GM12878 (cell line): Measurements from ENCODE around the gene UBB. TPM values are rescaled to one million over a fixed set of nuclear protein-coding genes. Genes with fewer than 3 reads are reported as not detected.

Experiments used
- ATAC-seq: fragments of 200-7000 bp; cut with Tn5 transposase; 3 replicates; pipeline ENCODE4 v1.9.1; 2020; ENCODE audit warnings: mild to moderate bottlenecking, moderate library complexity
- BruUV-seq: library from RNA; stranded (reverse); fragments of 400-500 nt; replicated peaks from 2 replicates; lab custom pipeline; 2021; lab: Mats Ljungman, UMichigan
- CTCF ChIA-PET: fragments of 300-600 bp; sonication (Branson Sonifier 250); formaldehyde crosslinking; extraction: SDS; loops from one replicate; lab custom pipeline; 2021; ENCODE audit warnings: inconsistent platforms; lab: Yijun Ruan, JAX
- POLR2A ChIA-PET: fragments of 350-600 bp; formaldehyde crosslinking; extraction: SDS; loops from one replicate; lab custom pipeline; 2021; ENCODE audit warnings: inconsistent platforms; lab: Charles Lee
- RAD21 ChIA-PET: fragments of 300-600 bp; sonication (Branson Sonifier 250); formaldehyde crosslinking; loops from one replicate; lab custom pipeline; 2023; ENCODE audit warnings: antibody characterized with exemption; ENCODE audit not compliant: unreplicated experiment; lab: Charles Lee
- SMC1A ChIA-PET: fragments of 300-600 bp; sonication (Branson Sonifier 250); formaldehyde crosslinking; loops from one replicate; lab custom pipeline; 2023; ENCODE audit not compliant: unreplicated experiment, uncharacterized antibody; lab: Charles Lee
- DNase-seq: peaks from one replicate; pipeline ENCODE4 v3.0.0-alpha.2; 2011; ENCODE audit warnings: low read depth, low spot score
- FAIRE-seq: peaks from 3 replicates; lab custom pipeline; 2011; peaks lifted over from hg19 to GRCh38; lab: Jason Lieb, UNC
- H2AFZ ChIP-seq: 2 replicates; pipeline ENCODE4 v1.6.0; 2011; ENCODE audit warnings: low read depth, low read length, control low read depth; ENCODE audit not compliant: control insufficient read depth
- H3K27ac ChIP-seq: 2 replicates; pipeline ENCODE4 v1.5.1; 2011; ENCODE audit warnings: control low read depth; ENCODE audit not compliant: control insufficient read depth, insufficient read depth
- H3K27me3 ChIP-seq, 2 experiments: replicated peaks in 1 of 2; 2 replicates each; pipeline versions ENCODE4 v1.6.0 to v1.6.1; 2011; ENCODE audit warnings: low read length in 1 of 2; ENCODE audit not compliant: control insufficient read depth in 2 of 2, insufficient read depth in 2 of 2
- H3K36me3 ChIP-seq, 2 experiments: 2 replicates each; pipeline ENCODE4 v1.5.1; 2011; ENCODE audit warnings: low read length in 1 of 2; ENCODE audit not compliant: control insufficient read depth in 2 of 2, insufficient read depth in 2 of 2
- H3K4me1 ChIP-seq: 2 replicates; pipeline ENCODE4 v1.6.1; 2011; ENCODE audit warnings: mild to moderate bottlenecking, low read length, moderate library complexity, mixed read lengths; ENCODE audit not compliant: control insufficient read depth, insufficient read depth
- H3K4me2 ChIP-seq: 2 replicates; pipeline ENCODE4 v1.6.0; 2011; ENCODE audit warnings: control low read depth; ENCODE audit not compliant: control insufficient read depth, insufficient read depth
- H3K4me3 ChIP-seq: fragments of 200-600 bp; sonication (generic); 2 replicates; pipeline ENCODE4 v1.5.1; 2016
- H3K79me2 ChIP-seq: 2 replicates; pipeline ENCODE4 v1.6.0; 2011; ENCODE audit warnings: low read length; ENCODE audit not compliant: control insufficient read depth, insufficient read depth
- H3K9ac ChIP-seq: 2 replicates; pipeline ENCODE4 v1.8.0; 2011; ENCODE audit warnings: low read length, control low read depth, mixed read lengths; ENCODE audit not compliant: control insufficient read depth, insufficient read depth
- H3K9me3 ChIP-seq: replicated peaks from 3 replicates; pipeline ENCODE4 v1.5.1; 2011; ENCODE audit warnings: mild to moderate bottlenecking, low read length; ENCODE audit not compliant: control insufficient read depth, insufficient read depth
- H4K20me1 ChIP-seq: 2 replicates; pipeline ENCODE4 v1.6.0; 2011; ENCODE audit not compliant: control insufficient read depth, insufficient read depth
- CTCF ChIP-seq, 3 experiments: IDR thresholded peaks in 2 of 3; conservative IDR thresholded peaks in 1 of 3; 2 replicates each; pipeline ENCODE4 v1.5.1; 2011; ENCODE audit warnings: low read depth in 3 of 3, low read length in 3 of 3, mild to moderate bottlenecking in 3 of 3, control low read depth in 2 of 3, moderate library complexity in 2 of 3, inconsistent platforms in 1 of 3, mixed read lengths in 1 of 3; ENCODE audit not compliant: control insufficient read depth in 2 of 3, insufficient read depth in 1 of 3; ENCODE audit errors: extremely low read depth in 1 of 3
- EED ChIP-seq: sonication (generic); IDR thresholded peaks from 2 replicates; pipeline ENCODE4 v1.6.1; 2016; ENCODE audit warnings: antibody characterized with exemption, low read depth
- ETV6 ChIP-seq, 2 experiments: fragments of 450-650 bp in 1 of 2; IDR thresholded peaks in 1 of 2; conservative IDR thresholded peaks in 1 of 2; 2 replicates each; pipeline ENCODE4 v1.6.1; 2014; ENCODE audit warnings: antibody characterized with exemption in 1 of 2, borderline replicate concordance in 1 of 2, low read depth in 1 of 2, mild to moderate bottlenecking in 1 of 2, moderate library complexity in 1 of 2
- IKZF2 ChIP-seq, 2 experiments: fragments of 450-650 bp; IDR thresholded peaks; 2 replicates each; pipeline ENCODE4 v1.6.1; 2017; ENCODE audit warnings: mild to moderate bottlenecking in 2 of 2, moderate library complexity in 2 of 2
- IRF4 ChIP-seq: IDR thresholded peaks from 2 replicates; pipeline ENCODE4 v1.6.1; 2011; ENCODE audit warnings: low read depth, low read length
- NRF1 ChIP-seq: conservative IDR thresholded peaks from 2 replicates; pipeline ENCODE4 v1.6.1; 2011; ENCODE audit warnings: mild to moderate bottlenecking, low read depth, low read length, improper control_type of control experiment
- RBBP5 ChIP-seq: fragments of 200-600 bp; sonication (generic); conservative IDR thresholded peaks from 2 replicates; pipeline ENCODE4 v1.6.1; 2016
- RCOR1 ChIP-seq: conservative IDR thresholded peaks from 2 replicates; pipeline ENCODE4 v1.6.1; 2012; ENCODE audit warnings: low read depth, low read length, improper control_type of control experiment
- SMARCA5 ChIP-seq: fragments of 450-650 bp; IDR thresholded peaks from 2 replicates; pipeline ENCODE4 v1.6.1; 2017; ENCODE audit warnings: mild to moderate bottlenecking
- SP1 ChIP-seq: IDR thresholded peaks from one replicate; pipeline ENCODE4 v1.6.1; 2011; ENCODE audit warnings: low read depth, low read length
- STAT1 ChIP-seq: fragments of 450-650 bp; conservative IDR thresholded peaks from 2 replicates; pipeline ENCODE4 v1.6.1; 2014; ENCODE audit warnings: antibody characterized with exemption, mild to moderate bottlenecking
- TCF7 ChIP-seq: IDR thresholded peaks from 2 replicates; pipeline ENCODE4 v1.6.1; 2014; ENCODE audit warnings: antibody characterized with exemption, borderline replicate concordance
- ZNF217 ChIP-seq: fragments of 450-650 bp; IDR thresholded peaks from 2 replicates; pipeline ENCODE4 v1.6.1; 2017; ENCODE audit warnings: antibody characterized with exemption, mild to moderate bottlenecking
- ZNF24 ChIP-seq: fragments of 450-650 bp; IDR thresholded peaks from 2 replicates; pipeline ENCODE4 v1.6.1; 2017; ENCODE audit warnings: antibody characterized with exemption, mild to moderate bottlenecking
- ZNF384 ChIP-seq: IDR thresholded peaks from 2 replicates; pipeline ENCODE4 v1.6.1; 2012; ENCODE audit warnings: low read depth, mild to moderate bottlenecking, low read length, improper control_type of control experiment, borderline replicate concordance
- in situ Hi-C: fragments of 300-500 bp; cut with MboI; formaldehyde crosslinking; loops from 9 replicates; pipeline ENCODE4 v1.14.3; 2018; ENCODE audit warnings: mixed read lengths
- intact Hi-C: fragments of 100-400 bp; cut with micrococcal nuclease; formaldehyde crosslinking; loops from one replicate; pipeline ENCODE4 v1.14.2; 2022; ENCODE audit not compliant: unreplicated experiment
- polyA plus RNA-seq, 11 experiments: library from polyadenylated mRNA; depleted of rRNA in 4 of 11; unstranded in 6 of 11; stranded (reverse) in 5 of 11; fragments of >200 nt; fragmentation: Nextera tagmentation in 4 of 11; fragmentation: Illumina TruSeq in 1 of 11; extraction: Ambion mirVana in 4 of 11; extraction: Trizol in 1 of 11; gene quantifications; 1 replicate in 1 of 11; 2 replicates in 10 of 11; pipeline versions ENCODE4 v1.2.1 to v1.2.3, GENCODE V29; 2011 to 2016; ENCODE audit warnings: inconsistent platforms in 2 of 11, missing spikeins in 2 of 11, low read depth in 1 of 11
- total RNA-seq, 4 experiments: library from RNA; depleted of rRNA in 3 of 4; stranded (reverse); fragments of >200 nt in 3 of 4; fragmentation: Illumina TruSeq in 1 of 4; extraction: Trizol in 1 of 4; gene quantifications; 2 replicates each; pipeline versions ENCODE4 v1.2.1 to v1.2.3, GENCODE V29; 2013 to 2021

The UBB gene
- total and polyA plus RNA-seq, 10 of the 15 experiments (the other 5 are each of a cell fraction or from before 2014, with no cell fraction given) = 1,133 to 4,246 (median 2,099) TPM

DNA sequence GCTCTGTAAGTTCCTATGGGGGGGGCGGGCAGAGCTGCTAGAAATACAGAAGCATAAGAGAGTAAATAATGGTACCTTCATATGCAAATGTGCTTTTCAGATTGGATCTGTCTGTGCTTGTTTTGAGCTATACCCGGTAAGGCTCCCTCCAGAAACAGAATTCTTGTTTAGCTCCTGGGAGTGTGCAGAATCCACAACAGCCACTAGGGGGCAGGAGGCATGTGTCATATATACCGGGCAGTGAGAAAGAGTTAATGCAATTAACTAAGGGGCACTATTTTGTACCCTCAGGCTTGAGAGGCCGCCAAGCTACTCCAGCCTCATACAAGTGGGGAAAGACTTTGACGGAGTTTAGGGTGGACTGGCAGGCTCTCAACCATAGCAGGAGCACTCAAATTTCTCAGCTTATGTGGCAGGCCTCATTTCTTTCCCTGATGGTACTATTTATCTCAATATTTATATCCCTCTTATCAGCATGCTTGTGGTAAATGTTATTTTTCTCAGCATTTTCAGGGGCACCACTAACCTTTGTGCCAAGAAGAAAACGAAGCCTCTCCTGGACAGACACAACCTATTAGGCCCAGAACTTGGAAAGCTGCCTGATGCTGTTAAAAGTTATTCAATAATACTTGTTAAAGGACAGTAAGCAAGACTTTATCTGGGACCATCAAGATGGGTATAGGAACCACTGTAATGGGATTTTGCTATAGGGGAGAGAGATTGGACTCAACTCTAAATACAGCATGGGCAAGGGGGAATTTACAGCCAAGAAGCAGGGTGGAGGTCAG is 16.9 kb upstream of the UBB start (continued):
- no peak for TF ChIP-seq ETV6 (conservative IDR thresholded peaks at IDR 0.05 in 1 of 2, IDR thresholded peaks at IDR 0.05 in 1 of 2; ENCODE audit: borderline replicate concordance in 1 of 2, low read depth in 1 of 2)
- no peak for TF ChIP-seq STAT1
- no peak for TF ChIP-seq RCOR1
- peak; percentile 89 to 96 (median 95) for TF ChIP-seq CTCF (IDR thresholded peaks at IDR 0.05 in 2 of 3, conservative IDR thresholded peaks at IDR 0.05 in 1 of 3; ENCODE audit: control insufficient read depth in 2 of 3, extremely low read depth in 1 of 3, insufficient read depth in 1 of 3, low read depth in 3 of 3, low read length in 3 of 3)
- peak; percentile 76 for TF ChIP-seq IRF4
- peak; percentile 44; the same call in 1 of the 2 replicates for TF ChIP-seq SMARCA5
- no peak for TF ChIP-seq TCF7
- TF ChIP-seq RBBP5 = no peak
- TF ChIP-seq ZNF24 = peak; percentile 87

DNA sequence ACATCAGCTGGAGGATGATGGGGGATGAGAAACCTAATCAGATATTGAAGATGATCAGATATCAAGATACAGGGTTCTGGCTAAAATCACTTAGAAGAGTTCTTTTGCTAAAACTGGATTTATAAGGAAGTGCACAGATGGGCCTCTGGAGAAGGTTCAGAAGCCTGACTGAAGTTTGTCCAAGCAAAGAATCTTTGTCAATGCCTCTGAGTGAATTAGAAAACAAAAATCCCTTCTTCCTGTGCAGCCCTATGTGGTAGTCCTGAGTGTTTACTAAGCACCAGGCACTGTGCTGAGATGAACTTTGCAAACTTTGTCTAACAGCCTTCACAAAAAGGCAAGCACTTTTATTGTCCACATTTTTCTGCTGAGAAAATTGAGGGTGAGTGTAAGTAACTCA is 16.3 kb upstream of the UBB start:
- H3K9ac ChIP-seq = no peak overlapping the region
- TF ChIP-seq EED = no peak
- TF ChIP-seq ZNF217 = no peak
- TF ChIP-seq IKZF2 (IDR thresholded peaks at IDR 0.05) = no peak
- TF ChIP-seq SP1 = no peak
- no peak for TF ChIP-seq NRF1
- no peak for TF ChIP-seq ZNF384
- TF ChIP-seq, all 136 proteins: peak for 0
- ATAC-seq (no peak), DNase-seq (no peak), FAIRE-seq (no peak)
- POLR2A ChIA-PET = interaction anchor here (0.5 to 2.4 kb wide), 5 partner anchors 11 to 78 kb away, joined by 3 to 20 read pairs (median 6); partner anchors contain the start of genes CENPV, TRPV2 and UBB
- H3K9me3 ChIP-seq = no peaks in the 10 kb centered on the region
- peaks cover 3% of the 10 kb centered on the region; the same call in 1 of the 2 replicates for H3K4me1 ChIP-seq
- H4K20me1 ChIP-seq = no peaks in the 10 kb centered on the region
- H2AFZ ChIP-seq = no peak overlapping the region; the same call in 1 of the 2 replicates
- BruUV-seq = no TSS peak
- no peaks in the 10 kb centered on the region for H3K79me2 ChIP-seq
- RAD21 ChIA-PET = interaction anchor here (1.0 to 7.1 kb wide), 14 partner anchors 16 to 225 kb away, joined by 3 to 86 read pairs (median 12); partner anchors contain the start of genes TRPV2 and UBB
- intact Hi-C loops (loop anchor here (1.0 to 5.0 kb wide), 2 partner anchors 51 to 223 kb away; partner anchors contain the start of gene TRPV2), in situ Hi-C loops (loop anchor here (5.0 kb wide), 1 partner anchor 158 kb away; no protein-coding TSS in a partner anchor)
- no peak overlapping the region for H3K4me3 ChIP-seq
- H3K4me2 ChIP-seq = no peak overlapping the region
- no peaks in the 10 kb centered on the region for H3K36me3 ChIP-seq
- SMC1A ChIA-PET = interaction anchor here (0.8 to 4.9 kb wide), 23 partner anchors 9 to 225 kb away, joined by 3 to 103 read pairs (median 8); partner anchors contain the start of genes CENPV, TRPV2 and UBB
- CTCF ChIA-PET = interaction anchor here (0.6 to 6.2 kb wide), 32 partner anchors 11 to 225 kb away, joined by 3 to 152 read pairs (median 10); partner anchors contain the start of genes CENPV and TRPV2
- no peak overlapping the region for H3K27ac ChIP-seq
- H3K27me3 ChIP-seq = no peaks in the 10 kb centered on the region
